ENCODE measurements around the gene PRR5L.
A peak's percentile ranks its signal among the peaks of the same experiment; 100 is the strongest.

PRR5L gene

DNA sequence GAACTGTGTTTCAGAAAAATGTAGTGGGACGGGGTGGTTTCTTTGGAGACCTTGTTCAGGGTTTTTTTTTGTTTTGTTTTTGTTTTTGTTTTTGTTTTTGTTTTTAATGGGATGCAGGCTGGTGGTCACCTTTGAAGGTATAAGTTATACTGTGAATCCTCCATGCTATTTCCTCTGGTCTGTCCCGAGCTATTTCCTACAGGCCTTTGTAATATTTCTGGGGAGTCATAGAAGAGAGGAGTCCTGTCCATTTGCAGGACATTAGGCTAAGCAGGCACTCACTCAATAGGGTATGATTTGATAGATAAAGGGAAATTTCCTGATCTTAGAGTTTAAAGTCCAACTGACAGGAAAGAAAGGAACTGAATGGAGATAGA lies 136.0 kb downstream of the PRR5L start:
- Histone ChIP-seq H3K14ac (ENCODE audit: low read length) (no peak overlapping the region), H2AK5ac (ENCODE audit: low read depth, low read length) (no peak overlapping the region), H3K4me3 (ENCODE audit: low read length in 2 of 2) (no peak overlapping the region), H3K27ac (replicated peaks; ENCODE audit: low read length) (no peak overlapping the region), H3K27me3 (ENCODE audit: control insufficient read depth in 3 of 3, insufficient read depth in 3 of 3, low read depth in 1 of 3, low read length in 3 of 3) (no peaks in the 10 kb centered on the region), H3K79me1 (ENCODE audit: low read depth, low read length) (no peaks in the 10 kb centered on the region), H3K4me1 (ENCODE audit: control insufficient read depth in 2 of 2, insufficient read depth in 1 of 2, low read depth in 1 of 2, low read length in 2 of 2) (no peaks in the 10 kb centered on the region), H4K91ac (ENCODE audit: low read depth, low read length, poor library complexity) (no peak overlapping the region), H3K18ac (ENCODE audit: low read length) (no peak overlapping the region), H3K23ac (ENCODE audit: low read depth, low read length, poor library complexity) (no peak overlapping the region), H2BK120ac (ENCODE audit: low read depth, low read length) (no peak overlapping the region), H2BK12ac (ENCODE audit: low read length) (no peak overlapping the region), H3K9me3 (replicated peaks in 1 of 2; ENCODE audit: control insufficient read depth in 2 of 2, insufficient read depth in 1 of 2, low read depth in 1 of 2, low read length in 2 of 2) (no peaks in the 10 kb centered on the region), H3K4ac (ENCODE audit: low read length) (no peak overlapping the region), H2BK5ac (ENCODE audit: low read length) (no peak overlapping the region), H3K36me3 (replicated peaks in 1 of 2; ENCODE audit: control insufficient read depth in 2 of 2, insufficient read depth in 2 of 2, low read length in 2 of 2) (peaks cover 8 to 95% of the 10 kb centered on the region in 2 donors), H3K9ac (ENCODE audit: low read depth, low read length, poor library complexity) (no peak overlapping the region), H3K4me2 (ENCODE audit: insufficient read depth, low read length, poor library complexity, severe bottlenecking) (no peak overlapping the region), H2AFZ (ENCODE audit: low read length) (no peak overlapping the region), H4K8ac (ENCODE audit: low read depth, low read length) (no peak overlapping the region), H2BK15ac (ENCODE audit: low read length) (no peak overlapping the region)
- no peak for DNase-seq (ENCODE audit: low spot score)
- WGBS, 2 donors (ENCODE audit: extremely low coverage in 2 of 2, insufficient read length in 2 of 2, insufficient replicate concordance in 1 of 2) = no CpG with 5 or more reads among the region's 2 CpGs

DNA sequence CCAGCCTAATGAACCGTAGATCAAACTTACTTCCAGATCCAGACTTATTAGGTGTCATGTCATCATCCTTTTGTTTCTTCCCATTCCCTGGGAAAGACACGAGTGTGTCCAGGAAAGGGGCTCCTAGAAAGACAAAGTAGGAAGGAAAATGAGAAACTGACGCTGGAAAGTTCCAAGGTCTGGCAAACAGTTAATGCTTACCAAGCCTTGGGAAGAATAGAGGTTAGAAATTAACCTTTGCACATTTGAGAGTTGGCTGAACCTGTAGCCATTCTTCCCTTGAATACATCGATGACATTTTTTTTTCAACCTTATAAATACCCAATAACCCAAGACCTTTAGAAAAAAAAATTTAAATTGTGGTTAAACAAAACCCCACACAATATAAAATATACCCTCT lies 136.7 kb downstream of the PRR5L start:
- Histone ChIP-seq H3K18ac (ENCODE audit: low read length) (no peak overlapping the region), H3K4me1 (ENCODE audit: control insufficient read depth in 2 of 2, insufficient read depth in 1 of 2, low read depth in 1 of 2, low read length in 2 of 2) (no peaks in the 10 kb centered on the region), H3K4me2 (ENCODE audit: insufficient read depth, low read length, poor library complexity, severe bottlenecking) (no peak overlapping the region), H2BK12ac (ENCODE audit: low read length) (no peak overlapping the region), H3K36me3 (replicated peaks in 1 of 2; ENCODE audit: control insufficient read depth in 2 of 2, insufficient read depth in 2 of 2, low read length in 2 of 2) (peaks cover 8 to 95% of the 10 kb centered on the region in 2 donors), H3K27me3 (ENCODE audit: control insufficient read depth in 3 of 3, insufficient read depth in 3 of 3, low read depth in 1 of 3, low read length in 3 of 3) (no peaks in the 10 kb centered on the region), H3K27ac (replicated peaks; ENCODE audit: low read length) (no peak overlapping the region), H4K8ac (ENCODE audit: low read depth, low read length) (no peak overlapping the region), H2AFZ (ENCODE audit: low read length) (no peak overlapping the region), H3K9ac (ENCODE audit: low read depth, low read length, poor library complexity) (no peak overlapping the region), H4K91ac (ENCODE audit: low read depth, low read length, poor library complexity) (no peak overlapping the region), H2BK120ac (ENCODE audit: low read depth, low read length) (no peak overlapping the region), H3K79me1 (ENCODE audit: low read depth, low read length) (no peaks in the 10 kb centered on the region), H3K4me3 (ENCODE audit: low read length in 2 of 2) (no peak overlapping the region), H3K14ac (ENCODE audit: low read length) (no peak overlapping the region), H3K9me3 (replicated peaks in 1 of 2; ENCODE audit: control insufficient read depth in 2 of 2, insufficient read depth in 1 of 2, low read depth in 1 of 2, low read length in 2 of 2) (no peaks in the 10 kb centered on the region), H2BK5ac (ENCODE audit: low read length) (no peak overlapping the region), H2AK5ac (ENCODE audit: low read depth, low read length) (no peak overlapping the region), H3K4ac (ENCODE audit: low read length) (no peak overlapping the region), H3K23ac (ENCODE audit: low read depth, low read length, poor library complexity) (no peak overlapping the region), H2BK15ac (ENCODE audit: low read length) (no peak overlapping the region)
- no peak for DNase-seq (ENCODE audit: low spot score)
- WGBS, 2 donors (ENCODE audit: extremely low coverage in 2 of 2, insufficient read length in 2 of 2, insufficient replicate concordance in 1 of 2) = no CpG with 5 or more reads among the region's 4 CpGs

DNA sequence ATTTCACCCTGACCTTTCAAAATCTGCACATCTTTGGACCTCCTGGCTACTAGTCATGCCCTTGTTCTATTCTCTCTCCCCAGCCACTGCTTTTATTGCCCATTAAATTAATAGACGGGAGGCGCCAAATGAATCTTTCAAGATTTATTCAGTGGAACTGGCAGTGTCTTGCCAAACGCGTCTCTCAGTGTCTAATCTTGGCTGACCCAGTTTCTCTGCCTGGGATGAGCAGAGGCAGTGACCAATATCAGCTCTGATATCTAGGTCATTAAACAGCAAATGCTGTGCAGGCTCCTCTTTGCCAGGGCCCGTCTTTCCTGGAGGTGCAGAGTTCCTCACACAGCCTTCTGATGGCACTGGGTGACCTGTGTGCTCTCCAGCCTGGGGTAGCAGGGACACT lies 140.0 kb downstream of the PRR5L start:
- peaks cover 0 to 10% of the 10 kb centered on the region in 2 donors for H3K9me3 ChIP-seq (replicated peaks in 1 of 2; ENCODE audit: control insufficient read depth in 2 of 2, insufficient read depth in 1 of 2, low read depth in 1 of 2, low read length in 2 of 2)
- H3K9ac ChIP-seq (ENCODE audit: low read depth, low read length, poor library complexity) = peak overlapping the region; percentile 36
- H3K4me2 ChIP-seq (ENCODE audit: insufficient read depth, low read length, poor library complexity, severe bottlenecking) = no peak overlapping the region
- no peak overlapping the region for H2AFZ ChIP-seq (ENCODE audit: low read length)
- H4K8ac ChIP-seq (ENCODE audit: low read depth, low read length) = no peak overlapping the region
- no peak overlapping the region for H2BK12ac ChIP-seq (ENCODE audit: low read length)
- H2BK15ac ChIP-seq (ENCODE audit: low read length) = no peak overlapping the region
- H3K4me1 ChIP-seq (ENCODE audit: control insufficient read depth in 2 of 2, insufficient read depth in 1 of 2, low read depth in 1 of 2, low read length in 2 of 2) = no peaks in the 10 kb centered on the region
- no peaks in the 10 kb centered on the region for H3K79me1 ChIP-seq (ENCODE audit: low read depth, low read length)
- no peaks in the 10 kb centered on the region for H3K27me3 ChIP-seq (ENCODE audit: control insufficient read depth in 3 of 3, insufficient read depth in 3 of 3, low read depth in 1 of 3, low read length in 3 of 3)
- H3K36me3 ChIP-seq (replicated peaks in 1 of 2; ENCODE audit: control insufficient read depth in 2 of 2, insufficient read depth in 2 of 2, low read length in 2 of 2) = peaks cover 17 to 100% of the 10 kb centered on the region in 2 donors
- WGBS, 2 donors (ENCODE audit: extremely low coverage in 2 of 2, insufficient read length in 2 of 2, insufficient replicate concordance in 1 of 2) = no CpG with 5 or more reads among the region's 5 CpGs
- DNase-seq (ENCODE audit: low spot score) = no peak
- H3K4me3 ChIP-seq (ENCODE audit: low read length in 2 of 2) = no peak overlapping the region
- H2BK5ac ChIP-seq (ENCODE audit: low read length) = peak overlapping the region; percentile 7
- H3K4ac ChIP-seq (ENCODE audit: low read length) = no peak overlapping the region
- H2BK120ac ChIP-seq (ENCODE audit: low read depth, low read length) = no peak overlapping the region
- peak overlapping the region; percentile 2 for H3K18ac ChIP-seq (ENCODE audit: low read length)
- no peak overlapping the region for H2AK5ac ChIP-seq (ENCODE audit: low read depth, low read length)
- H4K91ac ChIP-seq (ENCODE audit: low read depth, low read length, poor library complexity) = no peak overlapping the region
- no peak overlapping the region for H3K14ac ChIP-seq (ENCODE audit: low read length)
- no peak overlapping the region for H3K23ac ChIP-seq (ENCODE audit: low read depth, low read length, poor library complexity)
- H3K27ac ChIP-seq (replicated peaks; ENCODE audit: low read length) = no peak overlapping the region

DNA sequence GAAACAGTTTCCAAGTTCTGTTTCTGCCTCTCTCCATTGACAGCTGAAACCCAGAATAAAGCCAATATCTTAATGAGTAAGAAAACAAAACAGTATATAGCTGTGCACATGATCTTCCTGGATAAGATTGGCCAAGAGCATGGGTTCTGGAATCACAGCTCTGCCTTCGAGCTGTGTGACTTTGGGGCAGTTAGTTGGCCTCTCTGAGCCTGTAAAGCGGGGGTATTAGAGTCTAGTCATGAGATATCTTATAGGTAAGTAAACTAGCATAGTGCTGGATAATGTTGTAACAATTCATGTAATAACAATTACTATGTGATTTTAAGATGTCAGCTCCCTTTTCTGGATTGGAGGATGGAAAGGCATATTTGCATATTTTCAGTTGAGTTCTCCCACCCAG lies 140.5 kb downstream of the PRR5L start:
- Histone ChIP-seq H3K9ac (ENCODE audit: low read depth, low read length, poor library complexity) (no peak overlapping the region), H3K18ac (ENCODE audit: low read length) (no peak overlapping the region), H3K4me3 (ENCODE audit: low read length in 2 of 2) (no peak overlapping the region), H2BK5ac (ENCODE audit: low read length) (peak overlapping the region; percentile 7), H3K36me3 (replicated peaks in 1 of 2; ENCODE audit: control insufficient read depth in 2 of 2, insufficient read depth in 2 of 2, low read length in 2 of 2) (peaks cover 17 to 100% of the 10 kb centered on the region in 2 donors), H2AK5ac (ENCODE audit: low read depth, low read length) (no peak overlapping the region), H2BK12ac (ENCODE audit: low read length) (no peak overlapping the region), H4K91ac (ENCODE audit: low read depth, low read length, poor library complexity) (no peak overlapping the region), H3K4ac (ENCODE audit: low read length) (no peak overlapping the region), H3K4me1 (ENCODE audit: control insufficient read depth in 2 of 2, insufficient read depth in 1 of 2, low read depth in 1 of 2, low read length in 2 of 2) (no peaks in the 10 kb centered on the region), H3K4me2 (ENCODE audit: insufficient read depth, low read length, poor library complexity, severe bottlenecking) (no peak overlapping the region), H3K23ac (ENCODE audit: low read depth, low read length, poor library complexity) (no peak overlapping the region), H2BK120ac (ENCODE audit: low read depth, low read length) (no peak overlapping the region), H2BK15ac (ENCODE audit: low read length) (no peak overlapping the region), H4K8ac (ENCODE audit: low read depth, low read length) (no peak overlapping the region), H3K9me3 (replicated peaks in 1 of 2; ENCODE audit: control insufficient read depth in 2 of 2, insufficient read depth in 1 of 2, low read depth in 1 of 2, low read length in 2 of 2) (peaks cover under 1 to 15% of the 10 kb centered on the region in 2 donors), H3K27me3 (ENCODE audit: control insufficient read depth in 3 of 3, insufficient read depth in 3 of 3, low read depth in 1 of 3, low read length in 3 of 3) (no peaks in the 10 kb centered on the region), H3K79me1 (ENCODE audit: low read depth, low read length) (no peaks in the 10 kb centered on the region), H3K27ac (replicated peaks; ENCODE audit: low read length) (no peak overlapping the region), H2AFZ (ENCODE audit: low read length) (no peak overlapping the region), H3K14ac (ENCODE audit: low read length) (no peak overlapping the region)
- no CpG with 5 or more reads among the region's 2 CpGs for WGBS, 2 donors (ENCODE audit: extremely low coverage in 2 of 2, insufficient read length in 2 of 2, insufficient replicate concordance in 1 of 2)
- no peak for DNase-seq (ENCODE audit: low spot score)
